WTC11 (cell line): ENCODE measurements around the gene TMEM14C. TPM values are rescaled to one million over a fixed set of nuclear protein-coding genes. Genes with fewer than 3 reads are reported as not detected.

Source experiments
- ATAC-seq: fragments of 200-7000 bp; cut with Tn5 transposase; 2 replicates; pipeline ENCODE4 v1.10.0; 2021; ENCODE audit warnings: mild to moderate bottlenecking, moderate library complexity
- CTCF ChIA-PET: fragments of 300-600 bp; sonication (Branson Sonifier 250); formaldehyde crosslinking; loops from one replicate; lab custom pipeline; 2021; ENCODE audit warnings: antibody characterized with exemption; lab: Charles Lee
- POLR2A ChIA-PET: fragments of 350-600 bp; sonication (Branson Sonifier 250); formaldehyde crosslinking; loops from one replicate; lab custom pipeline; 2021; ENCODE audit warnings: antibody characterized with exemption; lab: Charles Lee
- DNase-seq: peaks from one replicate; pipeline ENCODE4 v3.0.0; 2021; ENCODE audit warnings: low spot score
- H3K27ac Mint-ChIP-seq: 2 replicates; pipeline ENCODE4 v1.8.0; 2021; ENCODE audit warnings: mixed read lengths
- H3K27me3 Mint-ChIP-seq: 2 replicates; pipeline ENCODE4 v1.8.0; 2021; ENCODE audit warnings: low read depth, mild to moderate bottlenecking, moderate library complexity, mixed read lengths
- H3K36me3 Mint-ChIP-seq: 2 replicates; pipeline ENCODE4 v1.8.0; 2021; ENCODE audit warnings: mixed read lengths
- H3K4me1 Mint-ChIP-seq: 2 replicates; pipeline ENCODE4 v1.8.0; 2022; ENCODE audit warnings: mixed read lengths
- H3K4me3 Mint-ChIP-seq: 2 replicates; pipeline ENCODE4 v1.8.0; 2021; ENCODE audit warnings: mild to moderate bottlenecking, moderate library complexity, mixed read lengths
- H3K9me3 Mint-ChIP-seq: 2 replicates; pipeline ENCODE4 v1.8.0; 2021; ENCODE audit warnings: mixed read lengths
- AR ChIP-seq: fragments of 250-450 bp; sonication (Bioruptor Pico); IDR thresholded peaks from 2 replicates; pipeline ENCODE4 v1.9.0; 2021; ENCODE audit warnings: mild to moderate bottlenecking
- ATF3 ChIP-seq: sonication (generic); formaldehyde crosslinking; conservative IDR thresholded peaks from 2 replicates; pipeline ENCODE4 v1.8.1; 2022; ENCODE audit warnings: mild to moderate bottlenecking, missing genetic modification reagents
- CREB1 ChIP-seq: sonication (generic); formaldehyde crosslinking; IDR thresholded peaks from 2 replicates; pipeline ENCODE4 v1.8.0; 2023; ENCODE audit warnings: mild to moderate bottlenecking, missing genetic modification reagents
- CREM ChIP-seq: sonication (generic); formaldehyde crosslinking; IDR thresholded peaks from 2 replicates; pipeline ENCODE4 v1.8.1; 2022; ENCODE audit warnings: mild to moderate bottlenecking, missing genetic modification reagents, moderate library complexity
- E2F4 ChIP-seq: sonication (generic); formaldehyde crosslinking; IDR thresholded peaks from 2 replicates; pipeline ENCODE4 v1.8.1; 2022; ENCODE audit warnings: low read depth, mild to moderate bottlenecking, moderate library complexity, missing genetic modification reagents, borderline replicate concordance
- ESRRA ChIP-seq: sonication (generic); formaldehyde crosslinking; IDR thresholded peaks from 2 replicates; pipeline ENCODE4 v1.8.1; 2022; ENCODE audit warnings: mild to moderate bottlenecking, missing genetic modification reagents, borderline replicate concordance
- ETV6 ChIP-seq: sonication (generic); formaldehyde crosslinking; IDR thresholded peaks from 2 replicates; pipeline ENCODE4 v1.8.1; 2022; ENCODE audit warnings: mild to moderate bottlenecking, missing genetic modification reagents
- FOXP1 ChIP-seq: sonication (generic); formaldehyde crosslinking; IDR thresholded peaks from 2 replicates; pipeline ENCODE4 v1.8.0; 2022; ENCODE audit warnings: missing genetic modification reagents, mild to moderate bottlenecking, moderate library complexity, borderline replicate concordance
- GABPB1 ChIP-seq: sonication (generic); formaldehyde crosslinking; IDR thresholded peaks from 2 replicates; pipeline ENCODE4 v1.8.1; 2023; ENCODE audit warnings: mild to moderate bottlenecking, missing genetic modification reagents
- GTF2I ChIP-seq: fragments of 250-450 bp; sonication (Bioruptor Pico); conservative IDR thresholded peaks from 2 replicates; pipeline ENCODE4 v1.4.0; 2021; ENCODE audit warnings: mild to moderate bottlenecking
- JUN ChIP-seq: sonication (generic); formaldehyde crosslinking; IDR thresholded peaks from 2 replicates; pipeline ENCODE4 v1.8.0; 2023; ENCODE audit warnings: mild to moderate bottlenecking, missing genetic modification reagents
- NFATC4 ChIP-seq: fragments of 250-450 bp; sonication (Bioruptor Pico); IDR thresholded peaks from 2 replicates; pipeline ENCODE4 v1.9.0; 2021; ENCODE audit warnings: mild to moderate bottlenecking
- SP1 ChIP-seq: sonication (generic); formaldehyde crosslinking; conservative IDR thresholded peaks from 2 replicates; pipeline ENCODE4 v1.8.1; 2022; ENCODE audit warnings: missing genetic modification reagents
- ZNF121 ChIP-seq: sonication (generic); formaldehyde crosslinking; IDR thresholded peaks from 2 replicates; pipeline ENCODE4 v1.8.0; 2023; ENCODE audit warnings: missing genetic modification reagents
- ZNF232 ChIP-seq: sonication (generic); formaldehyde crosslinking; IDR thresholded peaks from 2 replicates; pipeline ENCODE4 v1.8.0; 2022; ENCODE audit warnings: mild to moderate bottlenecking, missing genetic modification reagents
- ZNF281 ChIP-seq: sonication (generic); formaldehyde crosslinking; IDR thresholded peaks from 2 replicates; pipeline ENCODE4 v1.8.0; 2023; ENCODE audit warnings: mild to moderate bottlenecking, missing genetic modification reagents
- ZNF532 ChIP-seq: fragments of 250-450 bp; sonication (Bioruptor Pico); IDR thresholded peaks from 2 replicates; pipeline ENCODE4 v1.9.0; 2021; ENCODE audit warnings: mild to moderate bottlenecking, borderline replicate concordance
- total RNA-seq: library from RNA; stranded (reverse); gene quantifications from 3 replicates; pipeline ENCODE4 v1.2.3, GENCODE V29; 2021

The TMEM14C gene
- total RNA-seq, 1 experiment from 2014 or later = 103 TPM

GRCh38 chr6:10690651-10691445 lies 32.0 kb upstream of the TMEM14C start:
- ATAC-seq (no peak), DNase-seq (no peak)
- Mint-ChIP-seq H3K4me3 (no peak overlapping the region), H3K4me1 (peaks cover 42% of the 10 kb centered on the region), H3K27me3 (no peaks in the 10 kb centered on the region), H3K36me3 (0 out of 2 replicates have a peak, but pooled peaks cover 3% of the 10 kb centered on the region), H3K27ac (peak overlapping the region; percentile 81), H3K9me3 (no peaks in the 10 kb centered on the region)
- TF ChIP-seq JUN (CRISPR knock-in tag) = no peak
- TF ChIP-seq E2F4 = no peak
- TF ChIP-seq GTF2I (CRISPR knock-in tag) = no peak
- CTCF ChIA-PET = interaction anchor here (1.3 kb wide), 1 partner anchor 181 kb away, joined by 3 read pairs; no protein-coding TSS in a partner anchor
- POLR2A ChIA-PET = no interaction called here

GRCh38 chr6:10692965-10693538 lies 29.8 kb upstream of the TMEM14C start:
- H3K36me3 Mint-ChIP-seq = peaks cover 15% of the 10 kb centered on the region
- TF ChIP-seq FOXP1 (CRISPR knock-in tag) (no peak), ZNF121 (CRISPR knock-in tag) (0 out of 2 replicates have a peak, but pooled peaks have one; percentile 22), ATF3 (no peak), CREB1 (CRISPR knock-in tag) (no peak), ZNF281 (CRISPR knock-in tag) (no peak), CREM (no peak)
- POLR2A ChIA-PET = no interaction called here
- ATAC-seq (no peak), DNase-seq (no peak)
- H3K4me3 Mint-ChIP-seq = peak overlapping the region; percentile 99
- H3K27ac Mint-ChIP-seq = peak overlapping the region; percentile 96
- H3K27me3 Mint-ChIP-seq = no peaks in the 10 kb centered on the region
- H3K4me1 Mint-ChIP-seq = peaks cover 37% of the 10 kb centered on the region
- CTCF ChIA-PET = interaction anchor here (1.0 kb wide), 1 partner anchor 67 kb away, joined by 3 read pairs; no protein-coding TSS in a partner anchor
- H3K9me3 Mint-ChIP-seq = no peaks in the 10 kb centered on the region

- Mint-ChIP-seq H3K4me3 (peak within 1 kb of the TSS; percentile 99), H3K27ac (peak within 1 kb of the TSS; percentile 100), H3K4me1 (peaks cover 35% of the 10 kb centered on the region), H3K36me3 (peaks cover 24% of the 10 kb centered on the region), H3K27me3 (no peaks in the 10 kb centered on the region), H3K9me3 (no peaks in the 10 kb centered on the region)
- ATAC-seq (peak; percentile 96), DNase-seq (peak; percentile 88)
- CTCF ChIA-PET = interaction anchor here (0.6 to 1.8 kb wide), 11 partner anchors 34 to 440 kb away, joined by 3 to 13 read pairs (median 4); no protein-coding TSS in a partner anchor
- POLR2A ChIA-PET = interaction anchor here (0.5 to 2.3 kb wide), 19 partner anchors 16 to 1379 kb away, joined by 3 to 12 read pairs (median 6); partner anchors contain the start of genes MAK, TMEM14B and TMEM14C
- TF ChIP-seq ESRRA (CRISPR knock-in tag) (0 out of 2 replicates have a peak, but pooled peaks have one; percentile 39), GABPB1 (CRISPR knock-in tag) (0 out of 2 replicates have a peak, but pooled peaks have one; percentile 32), FOXP1 (CRISPR knock-in tag) (no peak), SP1 (CRISPR knock-in tag) (peak; percentile 78), ETV6 (peak; percentile 36), CREB1 (CRISPR knock-in tag) (peak; percentile 61; the same call in 1 of the 2 replicates), ZNF232 (CRISPR knock-in tag) (peak; percentile 45), AR (no peak), ZNF532 (CRISPR knock-in tag) (0 out of 2 replicates have a peak, but pooled peaks have one; percentile 46), NFATC4 (no peak)
Observed at GRCh38 chr6:10694302-10695085, 28.4 kb upstream of the TMEM14C start, which contains the start of the genes C6orf52 and PAK1IP1. C6orf52 (minus strand) TSS chr6:10694616; CDS start chr6:10687550, 7,066 bp downstream. PAK1IP1 (plus strand) TSS chr6:10694972; CDS start chr6:10694986, 14 bp downstream.
